Measurements from ENCODE around the gene GTF2IRD1.

Gene GTF2IRD1

GRCh38 chr7:74575811-74576210 lies 122.1 kb downstream of the GTF2IRD1 start:
- Histone ChIP-seq H3K9ac (ENCODE audit: low read depth, low read length) (no peak overlapping the region), H3K36me3 (ENCODE audit: insufficient read depth, low read length) (peaks cover 17% of the 10 kb centered on the region), H3K9me3 (replicated peaks; ENCODE audit: low read length) (no peaks in the 10 kb centered on the region), H3K4me3 (ENCODE audit: low read length) (no peak overlapping the region), H3K4me1 (ENCODE audit: control insufficient read depth, insufficient read depth, low read length) (peaks cover 18% of the 10 kb centered on the region), H3K27me3 (ENCODE audit: control insufficient read depth, insufficient read depth, low read length) (no peaks in the 10 kb centered on the region), H3K4me2 (ENCODE audit: low read length) (no peak overlapping the region)

- Histone ChIP-seq H3K4me1 (ENCODE audit: control insufficient read depth, insufficient read depth, low read length) (peaks cover 13% of the 10 kb centered on the region), H3K27me3 (ENCODE audit: control insufficient read depth, insufficient read depth, low read length) (no peaks in the 10 kb centered on the region), H3K4me2 (ENCODE audit: low read length) (peak overlapping the region; percentile 65), H3K4me3 (ENCODE audit: low read length) (peak overlapping the region; percentile 22), H3K9ac (ENCODE audit: low read depth, low read length) (no peak overlapping the region), H3K9me3 (replicated peaks; ENCODE audit: low read length) (no peaks in the 10 kb centered on the region), H3K36me3 (ENCODE audit: insufficient read depth, low read length) (peaks cover 19% of the 10 kb centered on the region)
Measured at GRCh38 chr7:74579800-74580685, 126.3 kb downstream of the GTF2IRD1 start.

- Histone ChIP-seq H3K27me3 (ENCODE audit: control insufficient read depth, insufficient read depth, low read length) (no peaks in the 10 kb centered on the region), H3K9ac (ENCODE audit: low read depth, low read length) (no peak overlapping the region), H3K4me3 (ENCODE audit: low read length) (no peak overlapping the region), H3K36me3 (ENCODE audit: insufficient read depth, low read length) (peaks cover 19% of the 10 kb centered on the region), H3K4me2 (ENCODE audit: low read length) (no peak overlapping the region), H3K4me1 (ENCODE audit: control insufficient read depth, insufficient read depth, low read length) (peaks cover 20% of the 10 kb centered on the region), H3K9me3 (replicated peaks; ENCODE audit: low read length) (no peaks in the 10 kb centered on the region)
Measured at GRCh38 chr7:74581916-74582440, 128.3 kb downstream of the GTF2IRD1 start.

- Histone ChIP-seq H3K4me1 (ENCODE audit: control insufficient read depth, insufficient read depth, low read length) (peaks cover 25% of the 10 kb centered on the region), H3K4me3 (ENCODE audit: low read length) (no peak overlapping the region), H3K27me3 (ENCODE audit: control insufficient read depth, insufficient read depth, low read length) (no peaks in the 10 kb centered on the region), H3K9ac (ENCODE audit: low read depth, low read length) (no peak overlapping the region), H3K4me2 (ENCODE audit: low read length) (no peak overlapping the region), H3K9me3 (replicated peaks; ENCODE audit: low read length) (no peaks in the 10 kb centered on the region), H3K36me3 (ENCODE audit: insufficient read depth, low read length) (peaks cover 17% of the 10 kb centered on the region)
Measured at GRCh38 chr7:74582447-74583039, 128.8 kb downstream of the GTF2IRD1 start.

GRCh38 chr7:74583630-74584029 lies 129.9 kb downstream of the GTF2IRD1 start:
- Histone ChIP-seq H3K4me2 (ENCODE audit: low read length) (no peak overlapping the region), H3K9me3 (replicated peaks; ENCODE audit: low read length) (no peaks in the 10 kb centered on the region), H3K27me3 (ENCODE audit: control insufficient read depth, insufficient read depth, low read length) (no peaks in the 10 kb centered on the region), H3K36me3 (ENCODE audit: insufficient read depth, low read length) (peaks cover 17% of the 10 kb centered on the region), H3K4me1 (ENCODE audit: control insufficient read depth, insufficient read depth, low read length) (peaks cover 29% of the 10 kb centered on the region), H3K9ac (ENCODE audit: low read depth, low read length) (no peak overlapping the region), H3K4me3 (ENCODE audit: low read length) (no peak overlapping the region)

- H3K36me3 ChIP-seq (ENCODE audit: insufficient read depth, low read length): peaks cover 17% of the 10 kb centered on the region
- no peaks in the 10 kb centered on the region for H3K27me3 ChIP-seq (ENCODE audit: control insufficient read depth, insufficient read depth, low read length)
- H3K4me2 ChIP-seq (ENCODE audit: low read length): no peak overlapping the region
- no peaks in the 10 kb centered on the region for H3K9me3 ChIP-seq (replicated peaks; ENCODE audit: low read length)
- H3K4me1 ChIP-seq (ENCODE audit: control insufficient read depth, insufficient read depth, low read length): peaks cover 29% of the 10 kb centered on the region
- H3K4me3 ChIP-seq (ENCODE audit: low read length): no peak overlapping the region
- no peak overlapping the region for H3K9ac ChIP-seq (ENCODE audit: low read depth, low read length)
Measured at GRCh38 chr7:74584160-74584954, 130.7 kb downstream of the GTF2IRD1 start.

GRCh38 chr7:74585844-74586243 lies 132.1 kb downstream of the GTF2IRD1 start:
- Histone ChIP-seq H3K4me2 (ENCODE audit: low read length) (no peak overlapping the region), H3K4me1 (ENCODE audit: control insufficient read depth, insufficient read depth, low read length) (peaks cover 16% of the 10 kb centered on the region), H3K4me3 (ENCODE audit: low read length) (no peak overlapping the region), H3K27me3 (ENCODE audit: control insufficient read depth, insufficient read depth, low read length) (no peaks in the 10 kb centered on the region), H3K9ac (ENCODE audit: low read depth, low read length) (no peak overlapping the region), H3K36me3 (ENCODE audit: insufficient read depth, low read length) (peaks cover 23% of the 10 kb centered on the region), H3K9me3 (replicated peaks; ENCODE audit: low read length) (no peaks in the 10 kb centered on the region)

- H3K4me3 ChIP-seq (ENCODE audit: low read length): no peak overlapping the region
- H3K4me2 ChIP-seq (ENCODE audit: low read length): peak overlapping the region; percentile 74
- no peaks in the 10 kb centered on the region for H3K9me3 ChIP-seq (replicated peaks; ENCODE audit: low read length)
- peaks cover 16% of the 10 kb centered on the region for H3K4me1 ChIP-seq (ENCODE audit: control insufficient read depth, insufficient read depth, low read length)
- H3K36me3 ChIP-seq (ENCODE audit: insufficient read depth, low read length): peaks cover 24% of the 10 kb centered on the region
- no peaks in the 10 kb centered on the region for H3K27me3 ChIP-seq (ENCODE audit: control insufficient read depth, insufficient read depth, low read length)
- H3K9ac ChIP-seq (ENCODE audit: low read depth, low read length): peak overlapping the region; percentile 29
Measured at GRCh38 chr7:74586258-74587175, 132.8 kb downstream of the GTF2IRD1 start.

- Histone ChIP-seq H3K4me3 (ENCODE audit: low read length) (no peak overlapping the region), H3K4me2 (ENCODE audit: low read length) (peak overlapping the region; percentile 74), H3K9me3 (replicated peaks; ENCODE audit: low read length) (no peaks in the 10 kb centered on the region), H3K9ac (ENCODE audit: low read depth, low read length) (peak overlapping the region; percentile 52), H3K4me1 (ENCODE audit: control insufficient read depth, insufficient read depth, low read length) (peaks cover 16% of the 10 kb centered on the region), H3K36me3 (ENCODE audit: insufficient read depth, low read length) (peaks cover 19% of the 10 kb centered on the region), H3K27me3 (ENCODE audit: control insufficient read depth, insufficient read depth, low read length) (no peaks in the 10 kb centered on the region)
Measured at GRCh38 chr7:74587435-74588126, 133.9 kb downstream of the GTF2IRD1 start.

GRCh38 chr7:74590813-74591212 lies 137.1 kb downstream of the GTF2IRD1 start:
- Histone ChIP-seq H3K4me3 (ENCODE audit: low read length) (no peak overlapping the region), H3K27me3 (ENCODE audit: control insufficient read depth, insufficient read depth, low read length) (no peaks in the 10 kb centered on the region), H3K4me2 (ENCODE audit: low read length) (no peak overlapping the region), H3K9me3 (replicated peaks; ENCODE audit: low read length) (no peaks in the 10 kb centered on the region), H3K9ac (ENCODE audit: low read depth, low read length) (no peak overlapping the region), H3K4me1 (ENCODE audit: control insufficient read depth, insufficient read depth, low read length) (peaks cover 16% of the 10 kb centered on the region), H3K36me3 (ENCODE audit: insufficient read depth, low read length) (peaks cover 34% of the 10 kb centered on the region)
